Astrocyte of the spinal cord (primary cell): ENCODE measurements around the gene MCM9.

ENCODE experiments used
- DNase-seq: peaks from one replicate; pipeline ENCODE4 v3.0.0; 2011; ENCODE audit warnings: low read depth, low spot score
- H3K4me3 ChIP-seq: 2 replicates; pipeline ENCODE4 v1.5.1; 2011; ENCODE audit warnings: low read depth, mild to moderate bottlenecking, low read length, moderate library complexity
- in situ Hi-C: cut with HindIII; loops from 2 replicates; pipeline ENCODE4 v1.10.0; 2017; ENCODE audit warnings: low sequenced_read_pairs
- TF ChIP-seq, protein P1 (sequence below): IDR thresholded peaks from 2 replicates; pipeline ENCODE4 v1.5.1; 2012; ENCODE audit warnings: low read depth, mild to moderate bottlenecking, low read length, inconsistent platforms

Gene MCM9

DNA sequence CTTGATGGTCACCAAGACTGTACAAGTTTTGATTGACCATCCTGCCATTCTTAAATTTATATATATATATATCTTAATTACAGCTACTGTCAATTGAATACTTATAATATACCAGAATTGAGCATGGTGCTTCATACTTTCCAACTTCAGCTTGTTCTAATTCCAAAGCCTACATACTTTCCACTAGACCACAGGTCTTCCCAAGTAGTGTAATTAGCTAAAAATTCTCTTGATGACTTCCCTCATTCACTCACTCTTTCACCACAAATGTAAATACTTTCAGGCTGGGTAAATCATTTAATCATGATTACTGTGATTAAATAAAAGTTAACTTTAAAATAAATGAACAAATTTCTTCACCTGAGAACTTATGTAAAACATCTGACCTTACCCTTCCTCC lies 37.6 kb downstream of the MCM9 start:
- in situ Hi-C loops = no loop called here
- no peak overlapping the region for H3K4me3 ChIP-seq
- DNase-seq = no peak
- TF ChIP-seq, protein P1, sequence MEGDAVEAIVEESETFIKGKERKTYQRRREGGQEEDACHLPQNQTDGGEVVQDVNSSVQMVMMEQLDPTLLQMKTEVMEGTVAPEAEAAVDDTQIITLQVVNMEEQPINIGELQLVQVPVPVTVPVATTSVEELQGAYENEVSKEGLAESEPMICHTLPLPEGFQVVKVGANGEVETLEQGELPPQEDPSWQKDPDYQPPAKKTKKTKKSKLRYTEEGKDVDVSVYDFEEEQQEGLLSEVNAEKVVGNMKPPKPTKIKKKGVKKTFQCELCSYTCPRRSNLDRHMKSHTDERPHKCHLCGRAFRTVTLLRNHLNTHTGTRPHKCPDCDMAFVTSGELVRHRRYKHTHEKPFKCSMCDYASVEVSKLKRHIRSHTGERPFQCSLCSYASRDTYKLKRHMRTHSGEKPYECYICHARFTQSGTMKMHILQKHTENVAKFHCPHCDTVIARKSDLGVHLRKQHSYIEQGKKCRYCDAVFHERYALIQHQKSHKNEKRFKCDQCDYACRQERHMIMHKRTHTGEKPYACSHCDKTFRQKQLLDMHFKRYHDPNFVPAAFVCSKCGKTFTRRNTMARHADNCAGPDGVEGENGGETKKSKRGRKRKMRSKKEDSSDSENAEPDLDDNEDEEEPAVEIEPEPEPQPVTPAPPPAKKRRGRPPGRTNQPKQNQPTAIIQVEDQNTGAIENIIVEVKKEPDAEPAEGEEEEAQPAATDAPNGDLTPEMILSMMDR = no peak

DNA sequence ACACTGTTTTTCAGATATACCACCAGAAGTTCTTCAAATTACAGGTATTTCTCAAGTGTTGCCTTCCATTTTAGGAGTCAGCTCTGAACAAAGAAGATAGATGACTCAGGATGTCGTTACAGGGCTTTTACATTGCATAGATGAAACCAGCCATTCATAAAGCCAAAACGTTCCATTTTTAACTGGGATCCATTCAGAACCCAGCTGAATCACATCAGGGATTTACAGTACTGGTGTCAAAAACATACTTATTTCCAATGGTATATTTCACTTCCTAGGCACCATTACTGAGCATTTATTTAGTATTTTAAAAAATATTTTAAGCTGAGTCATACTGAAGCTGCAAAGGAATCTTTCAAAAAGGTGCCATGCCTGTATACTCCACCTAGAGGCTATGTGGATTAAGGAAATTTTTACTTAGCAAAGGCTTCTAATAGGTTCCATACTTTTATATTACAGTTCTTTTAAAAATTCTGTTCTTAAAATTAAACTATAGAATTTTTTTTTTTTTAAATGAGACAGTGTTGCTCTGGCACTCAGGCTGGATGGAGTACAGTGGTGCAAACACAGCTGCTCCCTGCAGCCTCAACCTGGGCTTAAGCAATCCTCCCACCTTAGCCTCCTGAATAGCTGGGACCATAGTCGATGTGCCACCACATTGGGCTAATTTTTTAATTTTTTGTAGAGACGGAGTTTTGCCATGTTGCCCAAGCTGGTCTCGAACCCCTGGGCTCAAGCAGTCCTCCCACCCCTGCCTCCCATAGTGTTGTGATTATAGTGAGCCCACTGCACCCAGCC lies 38.4 kb downstream of the MCM9 start:
- peak; percentile 73 for DNase-seq
- TF ChIP-seq, protein P1 = peak; percentile 53
- in situ Hi-C loops = no loop called here
- no peak overlapping the region for H3K4me3 ChIP-seq

DNA sequence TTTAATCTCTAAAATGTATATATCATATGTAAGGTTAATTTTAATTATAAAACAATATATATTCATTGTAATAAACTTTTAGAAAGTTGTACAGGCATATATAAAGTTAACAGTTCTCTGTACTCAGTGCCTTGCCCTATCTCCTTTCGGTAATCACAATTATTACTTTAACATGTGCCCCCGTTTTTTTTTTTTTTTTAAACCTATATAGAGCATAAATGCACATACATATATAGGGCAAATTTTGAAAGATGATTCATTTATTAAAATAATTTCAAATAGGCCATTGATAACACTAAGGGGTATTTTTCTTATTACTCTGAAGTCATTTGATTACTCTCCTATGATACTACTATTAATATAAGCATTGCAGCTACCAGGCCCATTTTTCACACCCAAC lies 39.1 kb downstream of the MCM9 start:
- TF ChIP-seq, protein P1 = no peak
- peak overlapping the region; percentile 85 for H3K4me3 ChIP-seq
- no peak for DNase-seq
- in situ Hi-C loops = no loop called here

DNA sequence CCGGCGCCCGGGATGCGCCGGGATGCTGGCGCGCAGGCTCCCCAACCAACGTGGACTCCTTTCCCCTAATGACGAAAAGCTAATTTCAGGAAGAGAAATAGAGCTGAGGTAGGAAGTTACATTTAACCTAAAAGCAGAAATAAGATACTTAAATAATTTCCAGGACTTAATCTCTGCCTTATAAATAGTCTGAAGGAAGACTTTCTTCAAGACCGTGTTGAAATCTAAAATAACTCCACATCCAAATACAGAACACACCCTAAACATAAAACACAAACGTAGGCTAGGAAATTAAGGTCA lies 39.7 kb downstream of the MCM9 start:
- DNase-seq = no peak
- peak overlapping the region; percentile 85 for H3K4me3 ChIP-seq
- TF ChIP-seq, protein P1 = no peak
- in situ Hi-C loops = no loop called here

DNA sequence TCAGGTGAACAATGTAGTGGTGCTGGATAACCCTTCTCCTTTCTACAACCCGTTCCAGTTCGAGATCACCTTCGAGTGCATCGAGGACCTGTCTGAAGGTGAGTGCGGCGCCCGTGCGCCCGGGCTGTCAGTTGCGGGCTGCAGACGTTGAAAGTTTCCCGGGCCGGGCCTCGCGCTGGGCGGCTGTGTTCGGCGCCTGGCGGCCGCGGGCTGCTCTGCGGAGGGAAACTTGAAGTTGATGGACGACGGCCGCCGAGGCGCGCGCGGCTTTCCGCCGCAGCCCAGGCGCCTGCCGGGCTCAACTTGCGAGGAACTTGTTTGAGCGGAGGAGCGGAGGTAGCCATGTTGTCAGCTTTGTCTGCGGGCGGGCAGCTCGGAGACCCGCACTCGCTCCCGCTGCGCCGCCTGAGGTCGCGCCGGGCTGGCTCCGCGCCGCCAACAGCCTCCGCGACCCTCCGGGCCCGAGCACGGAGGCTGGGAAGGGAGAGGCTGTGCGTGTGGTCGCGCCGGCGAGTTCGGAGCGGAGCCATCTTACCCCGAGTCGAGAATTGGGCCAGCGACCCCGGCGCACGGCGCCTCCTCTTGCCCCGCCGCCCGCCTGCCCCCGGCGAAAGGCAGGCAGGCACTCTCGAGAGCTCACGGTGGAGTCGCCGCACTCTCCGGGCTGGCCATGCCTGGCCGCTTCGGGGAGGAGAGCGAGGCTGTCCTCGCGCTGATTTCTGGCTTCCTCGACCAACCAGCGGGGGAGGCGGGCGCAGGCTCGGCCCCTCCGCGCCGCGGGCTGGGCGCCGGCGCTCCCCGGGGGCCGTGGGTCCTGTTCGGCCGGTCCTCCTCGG lies 40.3 kb downstream of the MCM9 start:
- TF ChIP-seq, protein P1 = no peak

DNA sequence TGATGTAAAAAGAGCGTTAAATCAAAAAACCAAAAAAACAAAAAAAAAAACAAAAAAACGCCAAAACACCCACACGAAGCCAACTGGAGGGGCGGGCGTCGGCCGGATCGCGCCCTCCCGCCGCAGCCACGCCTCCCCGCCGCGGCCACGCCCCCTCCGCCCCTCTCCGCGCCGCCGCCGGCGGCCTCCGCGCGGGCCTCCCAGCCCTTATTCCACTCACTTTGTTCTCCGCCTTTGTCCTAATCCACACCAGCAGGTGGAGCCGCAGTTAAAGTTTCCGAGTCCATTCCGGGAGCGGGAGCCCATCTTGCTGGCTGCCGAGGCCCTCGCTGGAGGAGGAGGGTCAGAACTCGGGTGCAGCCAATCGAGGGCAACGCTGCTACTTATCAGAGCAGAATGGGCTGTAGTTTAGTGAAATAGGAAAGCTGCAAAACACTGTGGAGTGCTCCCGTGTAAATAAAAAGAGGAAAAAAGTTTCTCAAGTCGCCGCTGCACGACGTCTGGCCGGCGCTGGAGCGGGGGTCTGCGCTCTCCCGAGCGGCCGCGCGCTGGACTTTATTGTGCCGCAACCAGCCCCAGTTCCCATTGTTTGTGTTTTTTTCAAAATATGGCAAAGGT lies 41.0 kb downstream of the MCM9 start, which contains the start of gene ASF1A:
TSS of gene ASF1A (plus strand) at position 346 of the 618 bp plus-strand sequence. CDS start at position 608, 262 bp downstream.
- TF ChIP-seq, protein P1 = peak; percentile 63
- in situ Hi-C loops = no loop called here
- DNase-seq = peak; percentile 99
- H3K4me3 ChIP-seq = peak within 1 kb of the TSS; percentile 85

More for the DNA sequence above, 40.3 kb downstream of the MCM9 start:
- H3K4me3 ChIP-seq = peak overlapping the region; percentile 85
- DNase-seq = peak; percentile 72
- in situ Hi-C loops = no loop called here
